ENCODE results near the gene BCR. TPM values are rescaled to one million over a fixed set of nuclear protein-coding genes. Genes with fewer than 3 reads are reported as not detected.

Gene BCR
- total RNA-seq, 1 donor from 2014 or later = 90.0 TPM

GRCh38 chr22:23258826-23259170 is 78.5 kb downstream of the BCR start:
- no peak for DNase-seq (ENCODE audit: extremely low read depth, low read depth, low spot score)

- DNase-seq (ENCODE audit: extremely low read depth, low read depth, low spot score) = no peak
Measured at GRCh38 chr22:23259916-23260644, 79.8 kb downstream of the BCR start.

DNA sequence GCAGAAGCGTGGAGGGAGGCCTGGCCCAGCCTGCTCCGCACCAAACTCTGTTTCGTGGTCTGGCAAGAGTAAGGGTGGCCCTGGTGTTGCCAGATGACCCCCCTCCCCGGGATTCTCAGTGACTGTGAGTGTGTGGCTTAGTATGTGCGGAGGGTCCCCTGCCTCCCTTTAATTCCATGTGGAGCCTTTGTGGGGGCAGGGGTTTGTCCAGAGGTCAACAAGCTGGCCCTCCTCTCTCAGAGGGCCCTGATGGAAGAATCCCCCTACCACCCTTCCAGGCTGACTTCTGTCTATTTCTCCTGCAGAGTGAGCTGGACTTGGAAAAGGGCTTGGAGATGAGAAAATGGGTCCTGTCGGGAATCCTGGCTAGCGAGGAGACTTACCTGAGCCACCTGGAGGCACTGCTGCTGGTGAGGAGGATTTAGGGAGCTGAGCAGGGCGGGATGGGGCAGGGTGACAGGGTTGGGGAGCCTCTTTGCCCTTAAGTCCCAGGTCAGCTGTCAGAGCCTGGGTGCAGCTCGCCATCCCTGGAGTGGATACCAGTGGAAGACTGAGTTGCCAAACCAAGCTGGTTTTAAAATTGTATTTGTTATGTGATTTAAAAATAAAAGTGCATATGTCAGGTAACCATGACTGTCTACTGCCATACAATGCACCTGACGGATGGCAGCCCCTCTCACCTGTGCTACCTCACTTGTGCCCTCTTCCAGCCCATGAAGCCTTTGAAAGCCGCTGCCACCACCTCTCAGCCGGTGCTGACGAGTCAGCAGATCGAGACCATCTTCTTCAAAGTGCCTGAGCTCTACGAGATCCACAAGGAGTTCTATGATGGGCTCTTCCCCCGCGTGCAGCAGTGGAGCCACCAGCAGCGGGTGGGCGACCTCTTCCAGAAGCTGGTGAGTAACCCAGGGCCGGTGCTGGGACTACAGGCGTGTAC is 80.6 kb downstream of the BCR start:
- DNase-seq (ENCODE audit: extremely low read depth, low read depth, low spot score) = no peak

GRCh38 chr22:23261900-23262450 is 81.7 kb downstream of the BCR start:
- DNase-seq (ENCODE audit: extremely low read depth, low read depth, low spot score) = no peak

DNA sequence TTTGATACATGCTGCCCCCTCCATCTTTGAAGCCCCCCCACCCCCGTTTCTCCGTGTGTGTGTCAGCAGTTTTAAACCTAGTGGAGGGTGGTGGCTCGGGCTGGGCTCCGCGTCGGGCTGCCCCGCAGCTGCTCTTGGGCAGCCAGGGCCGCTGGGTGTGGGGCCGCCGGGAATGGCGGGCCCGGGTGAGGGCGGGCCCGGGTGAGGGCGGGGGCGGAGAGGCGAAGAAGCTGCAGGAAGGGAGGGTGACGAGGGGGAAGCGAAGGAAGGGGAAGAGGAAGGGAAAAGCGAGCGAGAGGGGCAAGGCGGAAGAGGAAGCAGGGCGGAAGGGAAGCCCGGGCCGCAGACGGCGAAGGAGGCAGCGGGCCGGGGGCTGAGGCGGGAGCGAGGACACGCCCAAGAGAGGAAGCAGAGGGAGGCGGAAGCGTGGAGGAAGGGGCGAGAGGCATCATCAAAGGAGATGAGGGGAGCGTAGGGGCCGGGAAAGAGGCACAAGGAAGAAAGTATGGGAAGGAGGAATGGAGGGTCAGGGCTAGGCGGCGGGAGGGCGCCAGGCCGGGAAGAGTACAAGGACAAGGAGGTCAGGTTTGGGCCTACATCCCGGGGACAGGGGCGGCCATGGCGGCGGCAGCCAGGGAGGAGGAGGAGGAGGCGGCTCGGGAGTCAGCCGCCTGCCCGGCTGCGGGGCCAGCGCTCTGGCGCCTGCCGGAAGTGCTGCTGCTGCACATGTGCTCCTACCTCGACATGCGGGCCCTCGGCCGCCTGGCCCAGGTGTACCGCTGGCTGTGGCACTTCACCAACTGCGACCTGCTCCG is 82.4 kb downstream of the BCR start:
- DNase-seq (ENCODE audit: extremely low read depth, low read depth, low spot score) = no peak

DNA sequence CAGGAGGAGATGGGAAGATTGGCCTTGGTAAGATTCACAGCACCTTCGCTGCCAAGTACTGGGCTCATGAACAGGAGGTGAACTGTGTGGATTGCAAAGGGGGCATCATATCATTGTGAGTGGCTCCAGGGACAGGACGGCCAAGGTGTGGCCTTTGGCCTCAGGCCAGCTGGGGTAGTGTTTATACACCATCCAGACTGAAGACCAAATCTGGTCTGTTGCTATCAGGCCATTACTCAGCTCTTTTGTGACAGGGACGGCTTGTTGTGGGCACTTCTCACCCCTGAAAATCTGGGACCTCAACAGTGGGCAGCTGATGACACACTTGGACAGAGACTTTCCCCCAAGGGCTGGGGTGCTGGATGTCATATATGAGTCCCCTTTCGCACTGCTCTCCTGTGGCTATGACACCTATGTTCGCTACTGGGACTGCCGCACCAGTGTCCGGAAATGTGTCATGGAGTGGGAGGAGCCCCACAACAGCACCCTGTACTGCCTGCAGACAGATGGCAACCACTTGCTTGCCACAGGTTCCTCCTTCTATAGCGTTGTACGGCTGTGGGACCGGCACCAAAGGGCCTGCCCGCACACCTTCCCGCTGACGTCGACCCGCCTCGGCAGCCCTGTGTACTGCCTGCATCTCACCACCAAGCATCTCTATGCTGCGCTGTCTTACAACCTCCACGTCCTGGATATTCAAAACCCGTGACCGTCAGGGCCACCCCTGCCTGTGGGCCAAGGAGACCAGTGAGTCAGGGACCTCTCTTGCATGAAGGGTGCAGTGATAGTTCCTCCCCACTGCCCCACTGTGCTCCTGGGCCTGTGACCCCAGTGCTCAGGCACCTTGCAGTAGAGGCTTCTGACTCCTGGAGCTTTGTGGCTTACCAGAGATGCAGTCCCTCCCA is 83.6 kb downstream of the BCR start:
- DNase-seq (ENCODE audit: extremely low read depth, low read depth, low spot score) = no peak

GRCh38 chr22:23264610-23265367 is 84.5 kb downstream of the BCR start:
- DNase-seq (ENCODE audit: extremely low read depth, low read depth, low spot score) = no peak

DNA sequence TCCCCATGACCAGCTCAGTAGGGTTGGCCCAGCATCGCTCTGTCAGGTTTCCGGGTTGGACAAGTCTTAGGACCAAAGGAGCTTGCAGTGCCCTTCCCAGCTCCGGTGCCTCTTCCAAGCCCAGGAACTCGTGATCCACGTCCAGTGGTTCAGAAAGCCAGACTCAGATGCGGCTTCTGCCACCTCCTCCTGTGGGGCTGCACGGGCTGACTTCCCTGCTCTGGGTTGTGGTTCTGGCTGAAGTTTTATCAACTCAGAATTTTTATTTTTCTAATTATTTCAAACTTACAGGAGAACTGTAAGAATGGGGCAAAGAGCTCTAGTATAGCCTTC is 85.0 kb downstream of the BCR start:
- no peak for DNase-seq (ENCODE audit: extremely low read depth, low read depth, low spot score)

- DNase-seq (ENCODE audit: extremely low read depth, low read depth, low spot score) = no peak
Measured at GRCh38 chr22:23266780-23267179, 86.5 kb downstream of the BCR start.

DNA sequence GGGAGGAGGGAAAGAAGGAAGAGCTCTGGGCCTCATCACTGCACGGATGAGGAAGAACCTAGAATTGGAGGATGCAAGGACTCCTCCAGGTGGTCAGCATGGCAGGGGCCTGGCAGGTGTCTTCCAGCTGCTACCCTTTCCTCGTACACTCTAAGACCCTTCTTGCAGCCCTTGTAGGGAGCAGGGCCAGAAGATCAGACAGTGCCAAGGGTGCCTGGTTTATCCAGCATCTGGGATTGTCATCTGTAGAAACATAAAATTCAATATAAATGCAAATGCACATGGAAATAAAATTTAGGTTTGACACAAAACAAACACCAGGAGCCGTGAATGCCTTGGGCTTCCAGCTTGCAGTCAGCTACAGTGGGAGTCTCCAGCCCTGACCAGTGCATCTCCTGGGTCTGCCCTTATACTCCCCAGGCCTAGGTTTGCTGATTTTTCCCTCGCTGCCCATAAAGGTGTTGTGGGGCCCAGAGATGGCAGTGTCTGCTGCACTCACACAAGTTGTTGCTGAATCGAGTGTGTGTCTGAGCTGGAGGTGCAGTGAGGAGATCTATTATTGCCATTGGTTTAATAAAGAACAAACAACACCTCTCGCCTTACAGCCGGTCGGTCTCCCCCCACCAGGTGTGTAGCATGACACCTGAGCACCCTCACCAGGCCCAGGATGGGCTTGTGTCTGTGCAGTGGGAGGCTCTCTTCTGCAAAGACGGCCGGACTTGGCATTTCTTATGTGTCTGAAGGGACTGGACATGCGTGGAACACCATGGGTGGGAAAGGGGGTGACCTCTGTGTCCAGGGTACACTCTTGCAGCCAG is 87.1 kb downstream of the BCR start:
- DNase-seq (ENCODE audit: extremely low read depth, low read depth, low spot score) = no peak

DNA sequence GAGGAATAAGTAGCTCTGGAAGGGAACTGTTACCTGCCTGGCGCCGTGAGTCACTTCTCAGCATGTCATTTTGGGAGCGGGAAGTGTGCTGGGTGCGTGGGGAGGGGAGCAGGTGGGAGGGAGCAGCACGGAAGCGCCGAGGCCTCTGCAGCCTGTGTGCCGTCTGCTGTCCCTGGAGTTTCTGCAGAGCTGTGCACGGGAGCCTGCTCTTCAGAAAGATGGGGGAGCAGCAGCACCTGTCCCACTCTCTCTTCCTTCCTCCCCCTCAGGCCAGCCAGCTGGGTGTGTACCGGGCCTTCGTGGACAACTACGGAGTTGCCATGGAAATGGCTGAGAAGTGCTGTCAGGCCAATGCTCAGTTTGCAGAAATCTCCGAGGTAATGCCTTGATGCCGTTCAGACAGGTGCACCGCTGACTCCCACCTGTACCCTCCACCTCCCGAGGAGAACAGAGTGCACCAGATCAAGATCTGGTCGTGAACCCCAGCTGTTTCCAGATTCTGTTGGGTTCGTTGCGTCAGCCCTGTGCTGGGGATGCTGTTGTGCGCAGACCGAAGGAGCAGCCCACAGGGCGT is 87.9 kb downstream of the BCR start:
- no peak for DNase-seq (ENCODE audit: extremely low read depth, low read depth, low spot score)

- no peak for DNase-seq (ENCODE audit: extremely low read depth, low read depth, low spot score)
Measured at GRCh38 chr22:23268877-23269276, 88.6 kb downstream of the BCR start.

DNA sequence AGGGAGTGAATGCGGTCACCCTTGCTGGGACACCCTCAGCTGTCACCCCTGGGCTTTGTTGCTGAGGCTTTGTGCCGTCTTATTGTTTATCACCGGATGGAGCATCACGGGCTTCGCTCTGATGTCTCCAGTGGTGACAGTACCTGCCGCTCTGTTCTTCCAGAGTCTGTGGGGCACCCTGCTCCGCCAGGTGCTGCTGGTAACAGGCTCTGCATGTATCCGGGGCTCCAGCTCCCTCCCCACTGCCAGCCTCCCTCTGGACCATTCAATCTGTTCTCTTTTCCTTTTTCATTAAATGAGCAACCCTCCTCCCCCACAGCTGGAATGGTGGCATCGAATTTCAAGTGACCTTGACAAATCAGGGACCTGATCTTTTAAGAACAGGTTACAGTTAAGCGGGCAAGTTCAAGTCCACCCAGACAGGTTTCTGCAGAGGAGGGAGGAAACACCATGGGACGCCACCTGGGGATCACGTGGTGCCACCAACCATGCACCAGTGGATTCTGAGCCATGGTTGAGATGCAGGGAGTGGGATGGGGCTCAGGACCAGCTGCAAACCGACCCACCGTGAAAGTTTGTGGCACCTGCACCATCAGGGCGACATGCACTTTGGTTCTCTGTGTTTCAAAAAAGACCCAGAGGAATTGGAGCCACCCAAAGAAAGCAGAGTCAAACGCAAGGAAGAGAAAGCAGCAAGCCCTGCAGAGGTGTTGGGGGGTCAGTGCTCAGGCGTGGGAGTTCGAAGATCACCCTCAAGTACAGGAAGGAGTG is 89.3 kb downstream of the BCR start:
- DNase-seq (ENCODE audit: extremely low read depth, low read depth, low spot score) = no peak

GRCh38 chr22:23270212-23270733 is 90.0 kb downstream of the BCR start:
- DNase-seq (ENCODE audit: extremely low read depth, low read depth, low spot score) = no peak

GRCh38 chr22:23270798-23271596 is 90.7 kb downstream of the BCR start:
- no peak for DNase-seq (ENCODE audit: extremely low read depth, low read depth, low spot score)

- DNase-seq (ENCODE audit: extremely low read depth, low read depth, low spot score) = no peak
Measured at GRCh38 chr22:23271597-23271908, 91.2 kb downstream of the BCR start.

- no peak for DNase-seq (ENCODE audit: extremely low read depth, low read depth, low spot score)
Measured at GRCh38 chr22:23272371-23272770, 92.1 kb downstream of the BCR start.

Measured in glomerular endothelial cell (primary cell).